Neutrophil (primary cell): ENCODE results near the gene GALNT18.

ENCODE experiments used
- H3K27ac ChIP-seq: fragments of 200-600 bp; sonication (generic); 2 replicates; pipeline ENCODE4 v1.5.1; 2016; ENCODE audit warnings: mild to moderate bottlenecking, moderate library complexity
- H3K27me3 ChIP-seq: fragments of 200-600 bp; sonication (generic); 2 replicates; pipeline ENCODE4 v1.6.0; 2016; ENCODE audit warnings: mild to moderate bottlenecking
- H3K36me3 ChIP-seq: fragments of 200-600 bp; sonication (generic); 2 replicates; pipeline ENCODE4 v1.5.1; 2017
- H3K4me1 ChIP-seq, 2 experiments: fragments of 200-600 bp in 1 of 2; sonication (generic) in 1 of 2; 1 replicate in 1 of 2; 2 replicates in 1 of 2; pipeline versions ENCODE4 v1.5.1 to v1.6.1; 2013 to 2016; ENCODE audit warnings: low read depth in 1 of 2, low read length in 1 of 2, mild to moderate bottlenecking in 1 of 2, moderate library complexity in 1 of 2; ENCODE audit not compliant: control insufficient read depth in 1 of 2, insufficient read depth in 1 of 2
- H3K4me3 ChIP-seq, 2 experiments: fragments of 200-600 bp in 1 of 2; sonication (generic) in 1 of 2; 1 replicate in 1 of 2; 2 replicates in 1 of 2; pipeline ENCODE4 v1.5.1; 2013 to 2016; ENCODE audit warnings: low read depth in 1 of 2, low read length in 1 of 2, mild to moderate bottlenecking in 1 of 2, moderate library complexity in 1 of 2
- H3K9me3 ChIP-seq: fragments of 200-600 bp; sonication (generic); 2 replicates; pipeline ENCODE4 v1.5.1; 2016
- CTCF ChIP-seq: fragments of 200-600 bp; sonication (generic); IDR thresholded peaks from 2 replicates; pipeline ENCODE4 v1.5.1; 2016; ENCODE audit warnings: antibody characterized with exemption

GALNT18 gene

GRCh38 chr11:11567936-11568650, 53.7 kb downstream of the GALNT18 start:
- no peak for TF ChIP-seq CTCF
- Histone ChIP-seq H3K36me3 (no peaks in the 10 kb centered on the region), H3K4me3 (no peak overlapping the region), H3K4me1 (no peaks in the 10 kb centered on the region), H3K9me3 (no peaks in the 10 kb centered on the region), H3K27ac (no peak overlapping the region), H3K27me3 (peaks cover 34% of the 10 kb centered on the region)

- TF ChIP-seq CTCF: no peak
- H3K9me3 ChIP-seq: no peaks in the 10 kb centered on the region
These were observed 56.2 kb downstream of the GALNT18 start for GRCh38 chr11:11565636-11566035.

GRCh38 chr11:11563200-11563975, 58.4 kb downstream of the GALNT18 start:
- H3K4me3 ChIP-seq: no peak overlapping the region
- H3K27me3 ChIP-seq: peaks cover 21% of the 10 kb centered on the region
- no peaks in the 10 kb centered on the region for H3K36me3 ChIP-seq
- TF ChIP-seq CTCF: no peak
- peaks cover 9 to 10% of the 10 kb centered on the region in 2 experiments for H3K4me1 ChIP-seq
- H3K27ac ChIP-seq: no peak overlapping the region
- H3K9me3 ChIP-seq: no peaks in the 10 kb centered on the region

More at GRCh38 chr11:11565636-11566035, 56.2 kb downstream of the GALNT18 start:
- Histone ChIP-seq H3K36me3 (no peaks in the 10 kb centered on the region), H3K4me1 (no peaks in the 10 kb centered on the region), H3K27ac (no peak overlapping the region), H3K4me3 (no peak overlapping the region), H3K27me3 (peaks cover 28% of the 10 kb centered on the region)

GRCh38 chr11:11561991-11562390, 59.8 kb downstream of the GALNT18 start:
- TF ChIP-seq CTCF: no peak

GRCh38 chr11:11558826-11559225, 63.0 kb downstream of the GALNT18 start:
- TF ChIP-seq CTCF: no peak
- H3K27ac ChIP-seq: no peak overlapping the region
- no peaks in the 10 kb centered on the region for H3K9me3 ChIP-seq
- peaks cover 48 to 53% of the 10 kb centered on the region in 2 experiments for H3K4me1 ChIP-seq
- H3K27me3 ChIP-seq: peaks cover 5% of the 10 kb centered on the region
- H3K36me3 ChIP-seq: no peaks in the 10 kb centered on the region
- H3K4me3 ChIP-seq: no peak overlapping the region

More at GRCh38 chr11:11561991-11562390, 59.8 kb downstream of the GALNT18 start:
- H3K9me3 ChIP-seq: no peaks in the 10 kb centered on the region
- H3K27ac ChIP-seq: no peak overlapping the region
- H3K4me3 ChIP-seq: no peak overlapping the region
- peaks cover 23 to 24% of the 10 kb centered on the region in 2 experiments for H3K4me1 ChIP-seq
- H3K36me3 ChIP-seq: no peaks in the 10 kb centered on the region
- H3K27me3 ChIP-seq: peaks cover 21% of the 10 kb centered on the region
